ENCODE results near the gene HIC1. TPM values are rescaled to one million over a fixed set of nuclear protein-coding genes. Genes with fewer than 3 reads are reported as not detected.

HIC1 gene
- total and polyA plus RNA-seq, 2 of the 4 experiments (the other 2 are of a cell fraction) = 10.4 to 23.0 TPM

DNA sequence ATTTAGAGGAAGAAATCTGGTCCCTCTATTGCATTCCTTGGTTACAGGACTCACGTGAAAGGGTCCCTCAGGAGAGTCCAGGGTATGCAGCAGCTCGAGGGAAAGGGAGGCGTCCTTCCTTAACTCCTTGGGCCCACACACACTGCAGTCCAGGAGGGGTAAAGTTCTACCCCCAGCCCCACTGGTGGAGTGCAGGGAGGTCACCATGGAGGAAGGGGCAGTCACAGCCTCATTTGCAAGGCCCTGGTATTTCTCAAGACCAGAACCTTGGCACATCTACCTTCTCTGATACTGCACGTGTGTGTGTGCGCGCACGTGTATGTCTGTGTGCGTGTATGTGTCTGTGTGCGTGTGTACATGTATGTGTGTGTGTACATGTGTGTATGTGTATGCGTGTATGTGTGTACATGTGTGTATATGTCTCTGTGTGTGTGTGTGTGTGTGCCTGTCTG is 11.1 kb downstream of the HIC1 start (continued):
- TF ChIP-seq RAD21 (IDR thresholded peaks at IDR 0.05; ENCODE audit: low read length) (no peak), BHLHE40 (IDR thresholded peaks at IDR 0.05; ENCODE audit: low read depth, low read length) (no peak), RFX5 (IDR thresholded peaks at IDR 0.05; ENCODE audit: low read depth, low read length) (no peak), MXI1 (IDR thresholded peaks at IDR 0.05; ENCODE audit: borderline replicate concordance, low read depth, low read length) (no peak)
- TF ChIP-seq, protein P1, sequence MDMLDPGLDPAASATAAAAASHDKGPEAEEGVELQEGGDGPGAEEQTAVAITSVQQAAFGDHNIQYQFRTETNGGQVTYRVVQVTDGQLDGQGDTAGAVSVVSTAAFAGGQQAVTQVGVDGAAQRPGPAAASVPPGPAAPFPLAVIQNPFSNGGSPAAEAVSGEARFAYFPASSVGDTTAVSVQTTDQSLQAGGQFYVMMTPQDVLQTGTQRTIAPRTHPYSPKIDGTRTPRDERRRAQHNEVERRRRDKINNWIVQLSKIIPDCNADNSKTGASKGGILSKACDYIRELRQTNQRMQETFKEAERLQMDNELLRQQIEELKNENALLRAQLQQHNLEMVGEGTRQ (IDR thresholded peaks at IDR 0.05; ENCODE audit: low read depth, low read length) = no peak
